T-cell (primary cell): ENCODE data around the gene DUS2. TPM values are rescaled to one million over a fixed set of nuclear protein-coding genes. Genes with fewer than 3 reads are reported as not detected.
A peak's percentile ranks its signal among the peaks of the same experiment; 100 is the strongest.
"Not testable (repeated sequence)": the region's sequence is repeated elsewhere in the genome, so short reads cannot be mapped to it uniquely, and the experiment has no call there.

ENCODE experiments used
- ATAC-seq, 4 experiments: fragments of 200-7000 bp in 3 of 4; fragments of 150-1000 bp in 1 of 4; cut with Tn5 transposase; replicated peaks in 1 of 4; 1 replicate in 3 of 4; 2 replicates in 1 of 4; pipeline ENCODE4 v1.10.0; 2021; ENCODE audit warnings: moderate library complexity in 3 of 4, mild to moderate bottlenecking in 2 of 4, moderate number of reproducible peaks in 1 of 4
- CTCF ChIA-PET, 2 donors: fragments of 300-600 bp; sonication (Branson Sonifier 250); formaldehyde crosslinking; loops; one replicate each; lab custom pipeline; 2022; ENCODE audit warnings: antibody characterized with exemption in 2 of 2; lab: Charles Lee
- POLR2A ChIA-PET, 2 donors: fragments of 300-600 bp; sonication (Branson Sonifier 250); formaldehyde crosslinking; loops; one replicate each; lab custom pipeline; 2022; ENCODE audit warnings: antibody characterized with exemption in 2 of 2; lab: Charles Lee
- DNase-seq, 35 experiments: peaks; one replicate each; pipeline versions ENCODE4 v3.0.0 to v3.0.0-alpha.2; 2013 to 2023
- H3K27ac ChIP-seq: one replicate; pipeline ENCODE4 v1.5.1; 2013; ENCODE audit warnings: low read length
- H3K27me3 ChIP-seq, 2 experiments: replicated peaks in 1 of 2; 1 replicate in 1 of 2; 2 replicates in 1 of 2; pipeline versions ENCODE4 v1.6.1 to v1.7.0; 2013; ENCODE audit warnings: low read length in 1 of 2, mixed read lengths in 1 of 2; ENCODE audit not compliant: control insufficient read depth in 2 of 2, insufficient read depth in 2 of 2; ENCODE audit errors: extremely low read depth in 1 of 2
- H3K36me3 ChIP-seq, 2 donors: 1 replicate in 1 of 2; 2 replicates in 1 of 2; pipeline versions ENCODE4 v1.6.1 to v1.7.0; 2013; ENCODE audit warnings: low read length in 1 of 2; ENCODE audit not compliant: control insufficient read depth in 2 of 2, insufficient read depth in 1 of 2; ENCODE audit errors: extremely low read depth in 1 of 2
- H3K4me1 ChIP-seq, 2 experiments: 1 replicate in 1 of 2; 2 replicates in 1 of 2; pipeline versions ENCODE4 v1.6.1 to v1.7.0; 2013; ENCODE audit warnings: low read length in 2 of 2, mixed read lengths in 1 of 2; ENCODE audit not compliant: insufficient read depth in 2 of 2, control insufficient read depth in 1 of 2; ENCODE audit errors: extremely low read depth in 1 of 2
- H3K4me3 ChIP-seq, 2 donors: 1 replicate in 1 of 2; 2 replicates in 1 of 2; pipeline versions ENCODE4 v1.5.1 to v1.7.0; 2013; ENCODE audit warnings: mild to moderate bottlenecking in 2 of 2, low read length in 1 of 2, moderate library complexity in 1 of 2; ENCODE audit not compliant: control insufficient read depth in 1 of 2; ENCODE audit errors: extremely low read depth in 1 of 2
- H3K9me3 ChIP-seq: 2 replicates; pipeline ENCODE4 v1.7.0; 2013
- H3K27ac Mint-ChIP-seq, 2 donors: one replicate each; pipeline ENCODE4 v1.8.0; 2020 to 2021; ENCODE audit warnings: mild to moderate bottlenecking in 2 of 2, mixed read lengths in 2 of 2
- H3K27me3 Mint-ChIP-seq, 2 donors: one replicate each; pipeline ENCODE4 v1.8.0; 2021 to 2022; ENCODE audit warnings: mixed read lengths in 2 of 2
- H3K36me3 Mint-ChIP-seq: one replicate; pipeline ENCODE4 v1.8.0; 2021; ENCODE audit warnings: mixed read lengths
- H3K4me1 Mint-ChIP-seq, 3 donors: one replicate each; pipeline ENCODE4 v1.8.0; 2020 to 2022; ENCODE audit warnings: mixed read lengths in 3 of 3, mild to moderate bottlenecking in 1 of 3
- H3K4me3 Mint-ChIP-seq, 3 donors: one replicate each; pipeline ENCODE4 v1.8.0; 2020 to 2022; ENCODE audit warnings: mild to moderate bottlenecking in 3 of 3, mixed read lengths in 3 of 3, moderate library complexity in 3 of 3
- H3K9me3 Mint-ChIP-seq, 3 donors: one replicate each; pipeline ENCODE4 v1.8.0; 2020 to 2022; ENCODE audit warnings: mixed read lengths in 3 of 3
- WGBS: methylation state at CpG from one replicate; pipeline ENCODE4 v1.1.5; 2013; ENCODE audit warnings: missing lambda C conversion rate; ENCODE audit not compliant: insufficient coverage; 5-methylcytosine and 5-hydroxymethylcytosine counted together
- total RNA-seq, 35 experiments: library from RNA in 6 of 35; stranded (reverse) in 6 of 35; fragments of 120-200 nt in 1 of 35; gene quantifications; one replicate each; pipeline versions ENCODE4 v1.2.1 to v1.2.4 and lab custom pipeline; 2013 to 2026

DUS2 gene
- total RNA-seq, 5 donors from 2014 or later (not counting 1 experiment from before 2014, with no cell fraction given): 14.5 to 19.4 (median 15.8) TPM

GRCh38 chr16:68000450-68000849, 22.6 kb upstream of the DUS2 start:
- ATAC-seq (peak in 3 of 4 experiments; percentile 18 to 40 (median 23)), DNase-seq (peak in 2 of 35 experiments; percentile 21 to 37)
- H3K9me3 Mint-ChIP-seq: no peaks in the 10 kb centered on the region
- H3K27ac Mint-ChIP-seq: peak overlapping the region; percentile 96
- no peaks in the 10 kb centered on the region for H3K27me3 Mint-ChIP-seq
- H3K4me1 Mint-ChIP-seq: peaks cover 40 to 71% (median 69%) of the 10 kb centered on the region in 3 donors
- Histone ChIP-seq H3K4me1 (peaks cover 23 to 72% of the 10 kb centered on the region in 2 experiments), H3K4me3 (peak overlapping the region; percentile 25 to 51), H3K27me3 (no peaks in the 10 kb centered on the region), H3K36me3 (no peaks in the 10 kb centered on the region), H3K9me3 (no peaks in the 10 kb centered on the region), H3K27ac (peak overlapping the region; percentile 72)
- WGBS: 70% methylated on average over 1 of the region's 3 CpGs
- H3K4me3 Mint-ChIP-seq: peak overlapping the region; percentile 81 to 90 (median 88)
- peaks cover 7% of the 10 kb centered on the region for H3K36me3 Mint-ChIP-seq
- CTCF ChIA-PET: interaction anchor here (0.6 to 0.9 kb wide), 3 partner anchors 9 to 1351 kb away, joined by 3 to 4 read pairs (median 4); no protein-coding TSS in a partner anchor
- POLR2A ChIA-PET: interaction anchor here (0.6 kb wide), 3 partner anchors 409 to 487 kb away, joined by 3 to 4 read pairs (median 3); no protein-coding TSS in a partner anchor

- Mint-ChIP-seq H3K36me3 (peaks cover 6% of the 10 kb centered on the region), H3K27me3 (no peaks in the 10 kb centered on the region), H3K9me3 (no peaks in the 10 kb centered on the region), H3K4me1 (peaks cover 51 to 67% (median 64%) of the 10 kb centered on the region in 3 donors), H3K4me3 (no peak overlapping the region), H3K27ac (peak overlapping the region; percentile 96)
- Histone ChIP-seq H3K4me1 (peaks cover 35 to 82% of the 10 kb centered on the region in 2 experiments), H3K9me3 (no peaks in the 10 kb centered on the region), H3K4me3 (no peak overlapping the region), H3K27ac (no peak overlapping the region), H3K36me3 (no peaks in the 10 kb centered on the region), H3K27me3 (no peaks in the 10 kb centered on the region)
- CTCF ChIA-PET: interaction anchor here (0.5 to 1.1 kb wide), 7 partner anchors 12 to 188 kb away, joined by 3 to 7 read pairs (median 4); no protein-coding TSS in a partner anchor
- DNase-seq (no peak), ATAC-seq (no peak)
- POLR2A ChIA-PET: no interaction called here
- WGBS: 100% methylated on average over 1 of the region's 4 CpGs
Measured at GRCh38 chr16:68003031-68003430, 20.1 kb upstream of the DUS2 start.

GRCh38 chr16:68005211-68005610, 17.9 kb upstream of the DUS2 start:
- Mint-ChIP-seq H3K27ac (peak overlapping the region; percentile 96 to 100), H3K9me3 (no peaks in the 10 kb centered on the region), H3K4me3 (peak overlapping the region in 2 of 3 donors; percentile 5 to 57), H3K27me3 (no peaks in the 10 kb centered on the region), H3K36me3 (no peaks in the 10 kb centered on the region), H3K4me1 (peaks cover 46 to 57% (median 46%) of the 10 kb centered on the region in 3 donors)
- ChIA-PET CTCF (interaction anchor here in 1 of 2 donors (1.0 kb wide), 1 partner anchor 11 kb away, joined by 3 read pairs; no protein-coding TSS in a partner anchor), POLR2A (interaction anchor here in 1 of 2 donors (0.7 kb wide), 1 partner anchor 198 kb away, joined by 3 read pairs; the partner anchor contains the start of gene TSNAXIP1)
- DNase-seq (no peak), ATAC-seq (no peak)
- H3K27ac ChIP-seq: peak overlapping the region; percentile 75
- H3K4me1 ChIP-seq: peaks cover 23 to 63% of the 10 kb centered on the region in 2 experiments
- H3K27me3 ChIP-seq: no peaks in the 10 kb centered on the region
- no CpG with 5 or more reads among the region's 9 CpGs for WGBS
- no peaks in the 10 kb centered on the region for H3K36me3 ChIP-seq
- no peak overlapping the region for H3K4me3 ChIP-seq
- H3K9me3 ChIP-seq: no peaks in the 10 kb centered on the region

- DNase-seq: peak; percentile 33 to 87 (median 61)
- peaks cover 41 to 52% (median 47%) of the 10 kb centered on the region in 3 donors for H3K4me1 Mint-ChIP-seq
- ChIA-PET POLR2A (interaction anchor here in 1 of 2 donors (0.5 to 1.2 kb wide), 3 partner anchors 17 to 199 kb away, joined by 3 to 9 read pairs (median 6); partner anchors contain the start of genes DDX28, DUS2 and TSNAXIP1), CTCF (interaction anchor here in 1 of 2 donors (0.7 to 1.0 kb wide), 2 partner anchors 11 to 14 kb away, joined by 3 to 4 read pairs; no protein-coding TSS in a partner anchor)
- no peaks in the 10 kb centered on the region for H3K27me3 Mint-ChIP-seq
- Histone ChIP-seq H3K4me1 (peaks cover 19 to 58% of the 10 kb centered on the region in 2 experiments), H3K27me3 (no peaks in the 10 kb centered on the region), H3K36me3 (no peaks in the 10 kb centered on the region), H3K27ac (peak overlapping the region; percentile 75), H3K9me3 (no peaks in the 10 kb centered on the region), H3K4me3 (no peak overlapping the region)
- peak overlapping the region; percentile 5 to 57 (median 44) for H3K4me3 Mint-ChIP-seq
- peak overlapping the region; percentile 96 to 100 for H3K27ac Mint-ChIP-seq
- peak; percentile 96 to 100 (median 99) for ATAC-seq
- H3K36me3 Mint-ChIP-seq: no peaks in the 10 kb centered on the region
- no peaks in the 10 kb centered on the region for H3K9me3 Mint-ChIP-seq
- WGBS: 7% methylated on average over 5 of the region's 6 CpGs
Measured at GRCh38 chr16:68005786-68006286, 17.2 kb upstream of the DUS2 start.

GRCh38 chr16:68009157-68009735, 13.8 kb upstream of the DUS2 start:
- Histone ChIP-seq H3K27me3 (no peaks in the 10 kb centered on the region), H3K4me3 (no peak overlapping the region), H3K9me3 (no peaks in the 10 kb centered on the region), H3K4me1 (peaks cover 19 to 45% of the 10 kb centered on the region in 2 experiments), H3K27ac (no peak overlapping the region), H3K36me3 (no peaks in the 10 kb centered on the region)
- ATAC-seq (no peak), DNase-seq (no peak)
- Mint-ChIP-seq H3K36me3 (no peaks in the 10 kb centered on the region), H3K9me3 (no peaks in the 10 kb centered on the region), H3K4me3 (no peak overlapping the region), H3K4me1 (peaks cover 30 to 46% (median 39%) of the 10 kb centered on the region in 3 donors), H3K27ac (peak overlapping the region; percentile 27 to 74), H3K27me3 (no peaks in the 10 kb centered on the region)
- WGBS: 92% methylated on average over 7 of the region's 9 CpGs
- ChIA-PET CTCF (no interaction called here), POLR2A (no interaction called here)

- H3K27me3 Mint-ChIP-seq, H3K27me3 ChIP-seq, POLR2A ChIA-PET, H3K4me3 ChIP-seq, H3K36me3 ChIP-seq, H3K9me3 ChIP-seq, H3K27ac ChIP-seq, DNase-seq, ATAC-seq, H3K36me3 Mint-ChIP-seq, CTCF ChIA-PET, H3K4me3 Mint-ChIP-seq, H3K9me3 Mint-ChIP-seq: not testable (repeated sequence)
- peaks cover 25 to 43% (median 35%) of the 10 kb centered on the region in 3 donors for H3K4me1 Mint-ChIP-seq
- peak overlapping the region; percentile 48 to 74 for H3K27ac Mint-ChIP-seq
- H3K4me1 ChIP-seq: peaks cover 19 to 39% of the 10 kb centered on the region in 2 experiments
- WGBS: 100% methylated on average over 1 of the region's 4 CpGs
Measured at GRCh38 chr16:68009872-68010271, 13.2 kb upstream of the DUS2 start.
